G401.6 (cell line): ENCODE data around the gene SLC9A9.

Source experiments
- FAIRE-seq: peaks from 2 replicates; lab custom pipeline; 2012; peaks lifted over from hg19 to GRCh38; lab: Jason Lieb, UNC

Gene SLC9A9

GRCh38 chr3:143843587-143843986 lies 4.7 kb downstream of the SLC9A9 start:
- FAIRE-seq = no peak

- no peak for FAIRE-seq
These were observed 7.6 kb downstream of the SLC9A9 start for GRCh38 chr3:143840636-143841035.

DNA sequence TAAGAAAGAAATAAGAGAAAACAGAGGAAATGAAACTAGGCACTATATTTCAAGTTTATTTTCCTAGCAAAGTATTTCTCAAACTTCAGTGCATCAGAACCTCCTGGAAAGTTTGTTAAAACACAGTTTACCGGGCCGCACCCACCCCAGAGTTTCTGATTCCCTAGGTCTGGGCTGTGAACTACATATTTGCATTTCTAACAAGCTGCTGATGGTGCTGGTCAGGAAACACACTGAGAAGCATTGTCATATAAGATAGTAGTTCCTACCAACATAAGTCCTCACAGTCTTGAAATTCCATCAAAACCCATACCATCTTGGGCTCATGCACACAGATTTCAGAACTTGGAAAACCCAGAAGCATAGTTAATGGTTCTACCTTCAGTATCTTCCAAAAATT lies 8.3 kb downstream of the SLC9A9 start:
- no peak for FAIRE-seq

DNA sequence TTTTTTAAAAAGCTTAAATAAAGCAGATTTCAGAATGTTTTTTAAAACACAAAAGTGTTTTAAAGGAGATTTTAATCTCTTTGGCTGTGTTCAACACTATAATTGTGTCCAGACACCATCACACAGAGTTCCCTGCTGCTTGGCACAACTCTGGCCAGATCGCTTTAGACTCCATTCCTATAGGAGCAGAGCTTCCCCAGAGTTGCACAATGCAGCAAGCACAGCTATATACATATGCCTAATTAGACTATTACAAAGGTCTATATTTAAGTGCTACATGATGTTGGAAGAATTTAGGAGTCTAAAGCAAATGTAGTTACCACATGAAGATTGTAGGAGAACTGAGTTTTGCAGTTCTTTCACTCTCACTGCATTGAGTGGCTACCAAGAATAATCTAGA lies 11.2 kb downstream of the SLC9A9 start:
- no peak for FAIRE-seq

GRCh38 chr3:143835312-143835711 lies 13.0 kb downstream of the SLC9A9 start:
- FAIRE-seq = no peak

GRCh38 chr3:143832433-143832832 lies 15.8 kb downstream of the SLC9A9 start:
- FAIRE-seq = no peak

- no peak for FAIRE-seq
These were observed 16.3 kb downstream of the SLC9A9 start for GRCh38 chr3:143831994-143832393.

- FAIRE-seq = no peak
These were observed 17.1 kb downstream of the SLC9A9 start for GRCh38 chr3:143831208-143831607.

DNA sequence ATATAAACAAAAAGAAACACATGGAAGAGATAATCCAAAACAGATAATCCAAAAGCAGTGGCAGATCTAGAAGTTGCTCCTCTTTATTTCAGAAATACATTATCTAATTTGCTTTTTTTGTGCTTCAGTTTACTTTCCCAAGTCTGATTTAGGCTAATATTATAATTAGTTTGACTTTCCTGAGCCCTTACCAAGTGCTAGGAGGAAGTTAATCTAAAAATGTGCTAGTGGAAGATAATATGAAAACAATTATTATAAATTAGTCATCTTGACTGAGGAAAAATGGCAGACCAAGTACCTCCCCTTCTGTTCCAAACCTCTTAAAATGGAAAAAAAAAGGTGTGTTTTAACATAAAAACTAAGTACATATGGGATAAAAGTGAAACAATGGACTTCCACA lies 17.5 kb downstream of the SLC9A9 start:
- no peak for FAIRE-seq

DNA sequence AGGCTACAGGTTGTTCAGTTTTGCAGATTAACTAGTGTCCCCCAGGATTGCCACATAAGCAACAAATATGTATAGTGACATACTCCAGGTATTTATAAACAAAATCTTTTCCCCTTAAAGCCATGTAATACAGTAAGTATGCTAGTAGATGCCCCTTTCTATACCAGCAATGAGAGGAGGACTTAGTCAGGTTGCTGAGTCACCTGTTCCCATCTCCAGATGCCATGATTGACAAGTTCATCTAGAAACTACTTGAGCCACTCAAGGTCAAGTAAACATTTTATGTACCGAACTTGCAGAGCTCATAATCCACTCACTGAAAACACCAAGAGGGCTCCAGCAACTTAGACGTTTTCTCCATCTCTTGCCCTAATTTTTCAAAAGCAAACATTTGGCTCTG lies 18.2 kb downstream of the SLC9A9 start:
- FAIRE-seq = no peak

GRCh38 chr3:143827425-143827824 lies 20.8 kb downstream of the SLC9A9 start:
- FAIRE-seq = no peak

GRCh38 chr3:143826296-143826695 lies 22.0 kb downstream of the SLC9A9 start:
- no peak for FAIRE-seq

- FAIRE-seq = no peak
These were observed 22.8 kb downstream of the SLC9A9 start for GRCh38 chr3:143825513-143825912.

- no peak for FAIRE-seq
These were observed 23.4 kb downstream of the SLC9A9 start for GRCh38 chr3:143824735-143825385.

GRCh38 chr3:143822798-143823197 lies 25.5 kb downstream of the SLC9A9 start:
- FAIRE-seq = no peak

GRCh38 chr3:143822374-143822773 lies 25.9 kb downstream of the SLC9A9 start:
- FAIRE-seq = no peak

- FAIRE-seq = no peak
These were observed 26.4 kb downstream of the SLC9A9 start for GRCh38 chr3:143821862-143822261.

DNA sequence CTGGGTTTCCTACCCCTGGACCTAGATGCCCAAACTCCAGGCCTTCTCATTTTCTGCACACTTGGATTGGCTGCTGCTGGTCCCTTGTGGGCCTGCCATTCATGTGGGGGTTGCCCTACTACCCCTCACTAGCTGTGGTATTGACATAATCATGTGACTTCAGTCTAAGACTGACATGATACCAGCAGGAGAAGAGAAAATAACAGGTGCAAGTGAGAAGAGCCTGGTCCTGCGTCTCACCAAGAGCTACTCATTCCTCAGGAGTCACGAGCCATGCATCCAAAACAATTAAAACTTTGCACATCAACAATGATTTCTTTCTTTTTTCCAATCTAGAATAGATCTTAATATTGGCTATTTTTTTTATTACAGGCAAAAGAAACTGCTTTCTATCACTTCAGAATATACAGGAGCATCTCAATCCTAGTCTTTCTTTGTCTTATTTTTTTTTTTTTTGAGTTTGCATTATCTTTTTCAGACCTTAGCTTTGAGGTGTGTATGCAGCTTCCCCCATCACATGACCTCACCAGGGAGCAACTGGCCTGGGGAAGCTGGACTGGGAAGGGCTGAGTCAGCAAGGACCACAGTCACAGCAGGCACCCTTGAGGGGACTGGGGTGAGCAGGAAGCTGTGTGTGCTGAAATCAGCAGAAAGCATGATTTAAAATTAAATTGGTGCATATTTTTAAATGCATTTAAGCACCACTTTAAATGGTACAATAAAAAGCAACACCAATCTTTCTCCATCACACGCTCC lies 27.6 kb downstream of the SLC9A9 start:
- no peak for FAIRE-seq

- no peak for FAIRE-seq
These were observed 28.4 kb downstream of the SLC9A9 start for GRCh38 chr3:143819890-143820289.

DNA sequence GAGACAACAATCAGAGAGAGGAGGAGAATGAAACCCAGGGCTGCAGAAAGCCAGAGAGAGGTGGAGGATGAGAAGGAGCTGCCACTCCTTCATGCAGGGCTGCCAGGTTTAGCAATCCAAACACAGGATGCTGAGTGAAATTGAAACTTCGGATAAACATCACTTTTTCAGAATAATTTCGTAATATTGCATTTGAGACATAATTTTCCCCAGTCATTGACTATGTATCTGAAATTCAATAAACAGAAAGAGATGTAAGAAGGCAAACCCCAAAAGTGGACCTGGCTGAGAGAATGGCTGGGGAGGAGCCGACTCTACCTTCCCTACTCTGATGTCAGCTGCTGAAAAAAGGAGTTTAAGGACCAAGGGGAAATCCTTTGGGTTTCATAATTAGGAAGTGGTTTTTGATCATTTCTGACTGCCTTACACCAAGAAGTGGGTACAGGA lies 33.8 kb downstream of the SLC9A9 start:
- FAIRE-seq = no peak

DNA sequence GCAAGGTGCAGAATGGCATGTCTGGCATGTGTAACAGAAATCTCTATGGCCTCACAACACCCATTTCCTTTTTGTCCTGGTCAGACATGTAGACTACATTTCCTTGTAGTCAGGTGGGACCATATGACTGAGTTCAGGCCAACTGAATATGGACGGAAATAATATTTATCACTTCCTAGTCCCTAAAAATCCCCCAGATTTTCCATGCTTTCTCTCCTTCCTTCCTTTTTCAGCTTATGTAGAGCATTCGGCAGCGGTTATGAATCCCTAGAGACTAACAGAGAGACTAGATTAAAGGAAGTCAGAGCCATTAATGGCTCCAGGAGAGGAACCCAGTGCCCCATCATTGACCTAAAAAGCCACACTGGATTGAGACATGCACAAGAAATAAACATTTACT lies 35.8 kb downstream of the SLC9A9 start:
- FAIRE-seq = no peak

GRCh38 chr3:143811602-143812001 lies 36.7 kb downstream of the SLC9A9 start:
- no peak for FAIRE-seq

DNA sequence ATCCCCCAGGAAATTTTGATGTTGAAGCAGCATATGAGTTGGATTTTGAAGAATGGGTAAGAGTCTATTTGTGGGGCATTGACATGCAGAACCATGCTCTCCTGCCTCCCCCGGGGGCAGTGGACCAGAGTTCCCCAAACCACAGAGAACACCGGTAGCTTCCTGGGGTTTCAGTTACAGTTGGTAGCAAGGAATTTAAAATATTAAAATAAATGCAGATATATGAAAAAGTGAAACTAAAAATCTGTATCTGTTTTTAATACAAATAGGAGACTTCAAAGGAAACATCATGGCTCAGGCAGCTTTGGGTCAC lies 37.4 kb downstream of the SLC9A9 start:
- FAIRE-seq = no peak
